KOPT-K1 (cell line): Measurements from ENCODE around the gene ZDHHC12.

Experiments used
- H3K27ac ChIP-seq: fragments of 200-600 bp; sonication (generic); 2 replicates; pipeline ENCODE4 v1.5.1; 2016; ENCODE audit warnings: antibody characterized with exemption, mild to moderate bottlenecking, low read depth, low read length; ENCODE audit not compliant: poor library complexity, severe bottlenecking
- H3K36me3 ChIP-seq: fragments of 200-600 bp; sonication (generic); 2 replicates; pipeline ENCODE4 v1.5.1; 2017; ENCODE audit warnings: antibody characterized with exemption, mild to moderate bottlenecking, low read length, moderate library complexity; ENCODE audit not compliant: insufficient read depth
- H3K9me3 ChIP-seq: fragments of 200-600 bp; sonication (generic); 2 replicates; pipeline ENCODE4 v1.5.1; 2017; ENCODE audit warnings: antibody characterized with exemption, low read length, mild to moderate bottlenecking; ENCODE audit not compliant: insufficient read depth, poor library complexity, severe bottlenecking

Gene ZDHHC12

GRCh38 chr9:128723866-128724743 lies at the start of gene ZDHHC12:
Gene ZDHHC12 (minus strand): TSS chr9:128724127. CDS start chr9:128724093, 34 bp downstream.
- Histone ChIP-seq H3K36me3 (peaks cover 19% of the 10 kb centered on the region; the same call in 1 of the 2 replicates), H3K27ac (peak within 1 kb of the TSS; percentile 81), H3K9me3 (no peaks in the 10 kb centered on the region)

- H3K27ac ChIP-seq: no peak overlapping the region
Measured at GRCh38 chr9:128773049-128773448, 49.1 kb upstream of the ZDHHC12 start.

GRCh38 chr9:128771745-128772519 lies 48.0 kb upstream of the ZDHHC12 start, which contains the start of gene ZER1:
Gene ZER1 (minus strand): TSS chr9:128771927. CDS start chr9:128755565, 16,362 bp downstream.
- Histone ChIP-seq H3K36me3 (no peaks in the 10 kb centered on the region), H3K27ac (peak within 1 kb of the TSS; percentile 71), H3K9me3 (peaks cover 10% of the 10 kb centered on the region)

More at GRCh38 chr9:128773049-128773448, 49.1 kb upstream of the ZDHHC12 start:
- H3K9me3 ChIP-seq: peaks cover 10% of the 10 kb centered on the region
- no peaks in the 10 kb centered on the region for H3K36me3 ChIP-seq

GRCh38 chr9:128771094-128771721 lies 47.3 kb upstream of the ZDHHC12 start:
- H3K9me3 ChIP-seq: peaks cover 9% of the 10 kb centered on the region
- H3K36me3 ChIP-seq: no peaks in the 10 kb centered on the region
- peak overlapping the region; percentile 71 for H3K27ac ChIP-seq

GRCh38 chr9:128770286-128771030 lies 46.5 kb upstream of the ZDHHC12 start:
- H3K36me3 ChIP-seq: no peaks in the 10 kb centered on the region
- H3K9me3 ChIP-seq: peaks cover 2% of the 10 kb centered on the region
- peak overlapping the region; percentile 71 for H3K27ac ChIP-seq

GRCh38 chr9:128768606-128769005 lies 44.7 kb upstream of the ZDHHC12 start:
- H3K9me3 ChIP-seq: no peaks in the 10 kb centered on the region
- no peak overlapping the region for H3K27ac ChIP-seq
- H3K36me3 ChIP-seq: no peaks in the 10 kb centered on the region

- no peak overlapping the region for H3K27ac ChIP-seq
- H3K9me3 ChIP-seq: no peaks in the 10 kb centered on the region
- no peaks in the 10 kb centered on the region for H3K36me3 ChIP-seq
Measured at GRCh38 chr9:128765499-128765898, 41.6 kb upstream of the ZDHHC12 start.

GRCh38 chr9:128764361-128764760 lies 40.4 kb upstream of the ZDHHC12 start:
- no peaks in the 10 kb centered on the region for H3K9me3 ChIP-seq
- H3K27ac ChIP-seq: no peak overlapping the region
- no peaks in the 10 kb centered on the region for H3K36me3 ChIP-seq

- Histone ChIP-seq H3K9me3 (no peaks in the 10 kb centered on the region), H3K27ac (no peak overlapping the region), H3K36me3 (no peaks in the 10 kb centered on the region)
Measured at GRCh38 chr9:128762671-128763449, 38.9 kb upstream of the ZDHHC12 start.

GRCh38 chr9:128757602-128758001 lies 33.7 kb upstream of the ZDHHC12 start:
- H3K36me3 ChIP-seq: peaks cover 8% of the 10 kb centered on the region; the same call in 1 of the 2 replicates
- H3K27ac ChIP-seq: no peak overlapping the region
- no peaks in the 10 kb centered on the region for H3K9me3 ChIP-seq

GRCh38 chr9:128753627-128754026 lies 29.7 kb upstream of the ZDHHC12 start:
- H3K9me3 ChIP-seq: no peaks in the 10 kb centered on the region
- no peak overlapping the region for H3K27ac ChIP-seq
- H3K36me3 ChIP-seq: peaks cover 20% of the 10 kb centered on the region; the same call in 1 of the 2 replicates

- Histone ChIP-seq H3K9me3 (no peaks in the 10 kb centered on the region), H3K36me3 (peaks cover 24% of the 10 kb centered on the region; the same call in 1 of the 2 replicates), H3K27ac (no peak overlapping the region)
Measured at GRCh38 chr9:128750926-128751595, 27.1 kb upstream of the ZDHHC12 start.

GRCh38 chr9:128747241-128747640 lies 23.3 kb upstream of the ZDHHC12 start:
- no peak overlapping the region for H3K27ac ChIP-seq
- H3K36me3 ChIP-seq: peaks cover 12% of the 10 kb centered on the region; the same call in 1 of the 2 replicates
- H3K9me3 ChIP-seq: no peaks in the 10 kb centered on the region
